GM19025 (cell line): ENCODE data around the gene FBXW7.

Experiments
- ATAC-seq: cut with Tn5 transposase; IDR thresholded peaks from one replicate; pipeline ENCODE4 v1.9.1; 2021; ENCODE audit warnings: mild to moderate bottlenecking, low read depth, moderate library complexity; ENCODE audit not compliant: unreplicated experiment

Gene FBXW7

DNA sequence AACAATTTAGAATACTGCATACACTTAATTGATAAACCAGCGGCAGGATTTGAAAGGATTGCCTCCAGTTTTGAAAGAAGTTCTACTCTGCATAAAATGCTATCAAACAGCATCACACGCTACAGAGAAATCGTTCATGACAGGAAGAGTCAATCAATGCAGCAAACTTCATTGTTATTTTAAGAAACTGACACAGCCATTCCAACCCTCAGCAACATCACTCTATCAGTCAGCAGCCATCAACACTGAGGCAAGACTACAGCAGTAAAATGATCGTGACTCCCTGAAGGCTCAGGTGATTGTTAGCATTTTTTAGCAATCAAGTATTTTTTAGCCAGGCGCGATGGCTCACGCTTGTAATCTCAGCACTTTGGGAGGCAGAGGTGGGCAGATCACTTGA, 98.3 kb downstream of the FBXW7 start:
- ATAC-seq = no peak

DNA sequence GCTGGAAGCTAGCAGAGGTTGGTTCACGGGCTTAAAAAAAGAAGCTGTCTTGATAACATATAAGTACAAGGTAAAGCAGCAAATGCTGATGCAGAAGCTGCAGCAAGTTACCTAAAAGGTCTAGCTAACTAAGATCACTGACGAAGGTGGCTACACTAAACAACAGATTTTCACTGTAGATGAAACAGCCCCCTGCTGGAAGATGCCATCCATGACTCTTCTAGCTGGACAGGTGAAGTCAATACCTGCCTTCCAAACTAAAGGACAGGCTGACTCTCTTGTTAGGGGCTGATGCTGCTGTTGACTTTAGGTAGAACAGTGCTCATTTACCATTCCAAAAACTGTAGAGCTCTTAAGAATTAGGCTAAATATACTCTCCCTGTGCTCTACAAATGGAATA, 99.5 kb downstream of the FBXW7 start:
- ATAC-seq = no peak

DNA sequence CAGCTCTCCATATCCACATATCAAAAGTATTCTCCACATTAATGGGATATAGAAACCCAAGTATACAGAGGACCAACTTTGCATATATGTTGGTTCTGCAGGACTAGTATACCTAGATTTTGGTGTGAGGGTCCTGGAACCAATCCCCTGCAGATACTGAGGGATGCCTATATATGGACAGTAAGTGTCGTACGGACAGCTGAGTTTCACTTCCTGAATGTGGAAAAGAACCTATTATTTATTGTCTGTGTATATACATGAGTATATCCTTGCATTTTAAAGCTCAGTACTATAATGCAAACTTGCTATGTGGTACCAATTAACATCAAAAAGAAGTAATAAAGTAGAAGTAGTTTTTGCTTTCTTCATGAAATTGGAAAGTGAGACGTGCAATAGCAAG, 101.9 kb downstream of the FBXW7 start:
- no peak for ATAC-seq

- no peak for ATAC-seq
Observed at GRCh38 chr4:152431784-152432183, 104.1 kb downstream of the FBXW7 start.

GRCh38 chr4:152431291-152431690, 104.6 kb downstream of the FBXW7 start:
- no peak for ATAC-seq

DNA sequence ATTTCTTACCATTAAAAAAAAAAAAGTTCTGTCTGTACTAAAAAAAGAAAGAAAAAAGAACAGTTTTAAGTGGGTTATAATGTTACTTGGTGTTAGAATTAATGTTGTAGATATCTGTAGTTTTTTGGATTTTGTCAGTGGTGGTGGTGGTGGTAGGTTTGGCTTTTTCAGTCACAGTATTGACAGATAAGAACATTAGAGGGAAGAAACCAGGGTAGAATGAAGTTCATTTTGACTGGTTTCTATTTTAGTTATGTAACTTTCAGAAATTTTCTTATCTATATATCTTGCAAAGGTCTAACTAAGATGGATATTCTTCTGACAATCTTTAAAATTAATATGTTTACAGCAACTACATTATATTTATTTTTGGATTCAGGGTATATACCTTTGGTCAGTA, 105.4 kb downstream of the FBXW7 start:
- ATAC-seq = no peak

GRCh38 chr4:152427981-152428380, 107.9 kb downstream of the FBXW7 start:
- no peak for ATAC-seq

- ATAC-seq = no peak
Observed at GRCh38 chr4:152424977-152425376, 110.9 kb downstream of the FBXW7 start.

- ATAC-seq = no peak
Observed at GRCh38 chr4:152424396-152424795, 111.5 kb downstream of the FBXW7 start.

DNA sequence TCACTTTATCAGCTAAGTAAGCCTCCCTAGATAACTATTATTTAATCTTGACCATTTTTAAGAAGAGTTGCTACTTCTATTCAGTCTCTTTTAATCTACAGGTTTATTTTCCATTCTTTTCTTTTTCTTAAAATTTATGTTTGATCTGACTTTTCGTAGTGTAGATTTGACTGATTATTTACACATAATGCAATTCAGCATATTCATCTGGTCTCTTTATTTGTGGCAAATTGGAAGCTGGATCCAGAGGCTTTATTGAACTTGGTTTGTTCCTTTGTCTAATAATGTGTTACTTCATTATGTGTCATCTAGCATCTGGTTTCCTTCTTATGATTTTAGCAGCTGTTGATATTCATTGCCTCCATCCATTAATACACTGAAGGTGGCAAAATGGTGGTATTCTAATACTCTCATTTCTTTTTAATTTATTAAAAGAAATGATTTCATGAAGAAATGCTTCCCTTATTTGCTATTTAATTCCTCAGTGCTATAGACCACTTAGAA, 113.0 kb downstream of the FBXW7 start:
- no peak for ATAC-seq

DNA sequence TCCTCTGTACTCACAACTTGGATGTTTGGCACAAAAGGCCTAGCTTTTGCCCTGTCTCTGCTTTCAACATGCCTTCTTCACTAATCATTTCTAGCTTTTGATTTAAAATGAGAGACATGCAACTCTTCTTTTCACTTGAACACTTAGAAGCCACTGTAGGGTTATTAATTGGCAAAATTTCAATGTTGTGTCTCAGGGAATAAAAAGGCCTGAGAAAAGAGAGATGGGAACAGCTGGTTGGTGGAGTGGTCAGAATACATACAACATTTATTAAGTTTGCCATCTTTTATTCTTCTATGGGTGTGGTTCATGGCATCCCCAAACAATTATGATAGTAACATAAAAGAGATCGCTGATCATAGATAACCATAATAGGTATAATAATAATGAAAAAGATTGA, 114.3 kb downstream of the FBXW7 start:
- ATAC-seq = no peak

DNA sequence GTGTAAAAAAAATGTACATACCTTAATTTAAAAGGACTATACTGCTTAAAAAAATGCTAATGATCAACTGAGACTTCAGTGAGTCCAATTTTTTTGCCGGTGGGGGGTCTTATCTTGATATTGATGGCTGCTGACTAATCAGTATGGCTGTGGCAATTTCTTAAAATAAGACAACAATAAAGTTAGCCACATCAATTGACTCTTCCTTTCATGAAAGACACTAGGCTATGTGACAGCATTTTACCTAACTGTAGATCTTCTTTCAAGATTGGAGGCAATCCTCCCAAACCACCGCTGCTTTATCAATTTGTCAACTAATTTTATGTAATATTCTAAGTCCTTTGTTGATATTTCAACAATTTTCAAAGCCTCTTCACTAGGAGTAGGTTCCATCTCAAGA, 116.1 kb downstream of the FBXW7 start:
- ATAC-seq = no peak

- ATAC-seq = no peak
Observed at GRCh38 chr4:152417673-152418072, 118.2 kb downstream of the FBXW7 start.

DNA sequence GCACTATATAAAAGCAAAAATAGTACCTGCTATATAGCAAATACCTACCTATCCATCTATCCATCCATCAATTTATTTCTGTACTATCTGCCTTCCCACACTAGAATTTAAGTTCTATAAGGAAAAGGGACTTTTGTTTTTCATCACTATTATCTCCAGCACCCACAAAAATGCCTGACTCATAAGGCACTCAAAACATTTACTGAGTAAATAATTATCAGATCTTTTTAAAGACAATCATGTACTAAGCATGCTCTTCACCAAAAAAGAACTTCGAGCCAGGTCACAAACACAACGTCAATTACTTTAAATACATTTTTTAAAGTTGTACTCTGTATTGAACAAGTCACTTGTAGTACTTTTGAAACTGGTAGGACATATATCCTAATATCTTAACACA, 119.9 kb downstream of the FBXW7 start:
- ATAC-seq = no peak

DNA sequence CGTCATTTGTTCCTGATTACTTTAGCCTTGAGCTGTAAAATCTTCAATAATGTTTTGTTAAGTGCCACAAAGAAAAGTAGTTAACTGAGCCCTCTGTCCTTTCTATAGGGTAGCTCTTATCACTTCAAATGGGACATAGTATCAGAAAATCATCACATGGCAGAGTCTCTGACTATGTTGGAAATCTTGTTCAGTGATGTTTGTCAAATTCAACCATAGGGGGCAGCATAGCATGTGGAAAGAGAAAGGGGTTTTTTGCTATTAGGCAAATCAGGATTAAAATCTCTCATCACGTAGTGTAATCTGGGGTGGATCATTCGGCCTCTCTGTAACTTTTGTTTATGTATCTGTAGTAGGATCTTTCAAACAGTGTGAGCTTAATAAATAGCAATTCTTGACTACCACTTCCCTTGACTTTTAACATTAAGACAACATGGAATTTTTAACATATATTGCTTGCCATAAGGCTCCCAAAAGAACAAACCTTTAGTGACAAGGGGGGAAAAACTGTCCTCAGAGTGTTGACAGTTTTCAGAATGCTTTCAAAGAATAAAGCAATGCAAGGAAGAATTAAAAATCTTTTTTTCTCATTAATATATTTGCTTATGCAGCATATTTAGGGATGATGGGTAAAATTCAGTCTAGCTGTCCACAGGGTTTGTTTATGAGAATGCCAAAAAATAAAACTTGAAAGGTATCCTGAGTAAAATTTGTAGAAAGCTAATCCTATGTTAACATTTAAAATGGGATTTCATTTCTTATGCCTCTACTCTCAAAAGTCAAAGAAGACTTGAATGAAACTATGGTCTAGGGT, 127.2 kb downstream of the FBXW7 start:
- no peak for ATAC-seq

DNA sequence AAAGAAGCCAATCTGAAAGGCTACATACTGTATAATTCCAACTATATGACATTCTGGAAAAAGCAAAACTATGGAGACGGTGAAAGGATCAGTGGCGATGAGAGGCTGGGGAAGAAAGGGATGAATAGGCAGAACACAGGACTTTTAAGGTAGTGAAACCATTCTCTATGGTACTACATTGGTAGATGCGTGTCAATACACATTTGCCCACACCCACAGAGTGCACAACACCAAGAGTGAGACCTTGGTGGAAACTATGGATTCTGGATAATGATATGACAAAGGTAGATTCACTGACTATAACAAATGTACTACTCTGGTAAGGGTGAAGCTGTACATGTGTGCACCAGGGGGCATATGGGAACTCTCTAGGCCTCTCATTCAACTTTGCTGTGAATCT, 134.5 kb downstream of the FBXW7 start:
- ATAC-seq = no peak

GRCh38 chr4:152399246-152399645, 136.6 kb downstream of the FBXW7 start:
- ATAC-seq = no peak

- ATAC-seq = no peak
Observed at GRCh38 chr4:152398060-152398459, 137.8 kb downstream of the FBXW7 start.

DNA sequence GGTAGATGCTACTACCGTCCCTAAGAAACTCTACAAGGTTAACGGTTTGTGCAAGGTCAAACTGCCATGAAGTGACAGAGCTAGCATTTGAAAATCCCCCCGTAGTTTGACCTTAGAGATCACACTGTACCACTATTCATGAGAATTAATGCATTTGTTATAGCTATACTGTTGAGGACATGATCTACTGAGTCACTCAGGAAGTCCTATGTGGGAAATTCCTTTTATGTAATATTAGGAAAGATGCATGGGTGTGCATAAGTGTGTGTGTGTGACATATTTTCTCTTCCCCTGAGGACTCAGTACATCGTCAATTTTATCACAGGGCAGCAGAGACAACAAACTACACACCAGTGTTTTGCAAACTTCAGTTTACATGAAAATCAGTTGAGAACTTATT, 141.1 kb downstream of the FBXW7 start:
- ATAC-seq = no peak

- no peak for ATAC-seq
Observed at GRCh38 chr4:152392079-152392478, 143.8 kb downstream of the FBXW7 start.

DNA sequence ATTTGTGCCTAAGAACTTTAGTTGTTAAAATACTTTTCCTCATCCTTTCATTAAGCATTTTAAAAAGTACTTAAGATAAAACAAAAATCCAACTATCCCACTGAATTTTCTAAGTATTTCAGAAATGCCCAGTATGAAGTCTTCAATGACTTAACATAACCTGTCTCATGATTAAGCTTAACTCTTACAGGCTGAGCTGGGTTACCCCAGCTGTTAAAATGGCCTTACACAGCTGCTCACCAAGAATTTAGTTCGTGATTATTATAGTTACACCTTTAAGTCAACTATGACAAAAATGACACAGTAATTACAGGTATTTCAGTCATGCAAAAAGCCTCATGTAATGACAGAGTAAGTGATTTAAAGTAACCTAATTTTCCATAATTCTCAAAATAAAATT, 145.7 kb downstream of the FBXW7 start:
- no peak for ATAC-seq

- ATAC-seq = no peak
Observed at GRCh38 chr4:152389359-152389758, 146.5 kb downstream of the FBXW7 start.

DNA sequence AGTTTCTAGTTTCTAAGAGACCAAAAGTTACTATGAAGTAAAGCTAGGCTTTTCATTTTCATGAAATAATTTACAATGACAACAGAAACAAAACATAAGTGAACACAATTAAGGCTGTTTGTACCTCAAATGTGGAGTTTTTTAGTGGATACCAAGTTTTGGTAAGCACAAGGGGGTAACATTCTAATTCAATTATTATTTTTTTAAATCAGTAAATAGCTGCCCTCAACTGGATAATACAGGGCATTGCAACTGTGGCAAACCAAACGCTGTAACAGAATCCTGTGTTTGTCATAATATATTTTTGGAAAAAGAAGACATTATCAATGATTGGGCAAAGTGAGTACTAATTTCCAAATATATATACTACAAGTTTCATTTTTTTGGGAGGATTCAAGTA, 150.3 kb downstream of the FBXW7 start:
- ATAC-seq = no peak
